ENCODE results near the gene NOXA1.

The NOXA1 gene

DNA sequence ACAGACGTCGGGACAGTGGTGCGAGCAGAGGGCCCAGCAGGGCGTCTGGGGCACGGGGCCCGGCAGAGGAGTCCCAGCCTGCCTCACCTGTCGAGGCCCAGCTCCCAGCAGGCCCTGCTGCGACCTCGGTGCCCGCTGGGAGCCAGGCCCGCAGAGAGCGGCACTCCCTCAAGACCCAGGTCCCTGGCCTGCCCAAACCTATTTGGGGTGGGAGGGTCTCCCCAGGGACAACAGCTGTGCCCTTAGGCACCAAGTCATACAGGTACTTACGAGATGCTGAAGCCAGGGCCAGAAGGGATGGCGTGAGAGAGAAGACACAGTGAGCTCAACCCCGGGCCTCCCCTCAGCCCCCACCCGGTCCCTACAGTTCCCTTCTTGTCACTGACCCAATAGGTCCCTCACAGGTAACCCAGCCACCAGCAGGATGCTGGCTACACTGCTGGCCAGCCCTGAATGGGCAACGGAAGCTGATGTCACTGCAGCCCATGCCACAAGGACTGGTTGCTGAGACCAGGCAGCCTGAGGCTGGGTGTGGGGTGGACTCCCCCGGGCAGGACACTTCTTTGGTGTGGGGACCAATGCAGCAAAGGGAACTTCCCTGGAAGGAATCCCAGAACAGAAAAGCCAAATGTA, 32.3 kb downstream of the NOXA1 start:
- no peak for DNase-seq

DNA sequence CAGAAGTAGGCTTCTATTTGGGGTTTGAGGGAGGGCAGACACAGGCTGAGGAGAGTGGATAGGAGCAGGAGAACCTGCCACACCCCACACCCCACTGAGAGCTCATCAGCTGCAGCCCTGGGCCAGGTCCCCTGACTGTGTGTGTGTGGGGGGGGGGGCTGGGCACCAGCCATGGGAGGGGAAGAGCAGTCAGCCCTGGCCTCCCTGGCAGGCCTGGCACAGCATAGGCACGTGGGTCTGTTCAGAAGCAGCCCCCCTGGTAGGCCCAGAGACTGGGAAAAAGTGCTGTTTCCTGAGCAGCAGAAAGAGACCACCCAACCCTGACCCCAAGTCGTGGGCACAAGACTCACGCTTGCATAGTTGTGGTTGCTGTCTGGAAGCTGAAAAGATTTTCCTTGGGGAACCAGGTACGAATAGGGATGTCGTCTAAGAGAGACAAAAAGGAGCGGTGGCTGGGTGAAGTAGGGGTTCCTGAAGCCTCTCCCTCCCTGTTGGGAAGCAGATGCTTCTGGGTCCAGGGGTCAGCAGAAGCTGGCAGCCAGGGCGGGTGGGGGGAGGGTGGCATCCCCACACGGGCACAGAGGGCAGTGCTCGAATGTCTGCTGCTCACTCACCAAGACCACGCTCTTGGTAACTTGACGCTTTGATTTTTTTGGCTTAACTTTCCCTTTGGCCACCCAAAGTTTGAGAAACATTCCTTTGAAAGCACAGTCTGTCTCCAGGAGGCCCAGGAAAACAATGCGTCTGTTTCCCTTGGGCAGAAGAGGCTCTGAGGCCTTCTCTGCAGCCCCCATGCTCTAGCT, 33.1 kb downstream of the NOXA1 start:
- DNase-seq = no peak

DNA sequence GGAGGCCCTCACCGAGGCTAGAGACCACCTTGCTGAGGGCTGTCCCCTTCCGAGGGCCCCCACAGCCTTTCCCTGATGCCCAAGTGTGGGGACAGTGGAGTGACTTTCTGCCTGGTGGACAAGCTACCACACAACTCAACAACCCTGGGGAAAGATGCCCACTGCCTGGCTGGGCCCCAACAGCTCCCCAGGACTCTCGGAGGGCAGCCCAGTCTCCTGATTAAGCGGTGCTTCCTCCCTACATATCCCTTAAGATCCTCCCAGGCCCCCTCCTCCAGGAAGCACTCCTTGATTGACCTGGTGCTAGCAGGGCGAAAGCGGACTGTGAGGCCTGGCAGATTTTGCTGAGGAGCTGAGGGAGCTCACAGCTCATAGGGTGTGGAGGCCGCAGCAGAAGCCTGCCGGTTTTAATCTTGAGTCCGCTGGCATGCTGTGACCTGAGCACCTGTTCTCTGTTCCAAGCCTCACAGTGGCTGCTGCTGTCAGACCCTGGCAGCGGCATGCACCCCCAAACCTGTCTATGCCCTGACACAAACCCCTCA, 33.7 kb downstream of the NOXA1 start:
- DNase-seq = no peak

DNA sequence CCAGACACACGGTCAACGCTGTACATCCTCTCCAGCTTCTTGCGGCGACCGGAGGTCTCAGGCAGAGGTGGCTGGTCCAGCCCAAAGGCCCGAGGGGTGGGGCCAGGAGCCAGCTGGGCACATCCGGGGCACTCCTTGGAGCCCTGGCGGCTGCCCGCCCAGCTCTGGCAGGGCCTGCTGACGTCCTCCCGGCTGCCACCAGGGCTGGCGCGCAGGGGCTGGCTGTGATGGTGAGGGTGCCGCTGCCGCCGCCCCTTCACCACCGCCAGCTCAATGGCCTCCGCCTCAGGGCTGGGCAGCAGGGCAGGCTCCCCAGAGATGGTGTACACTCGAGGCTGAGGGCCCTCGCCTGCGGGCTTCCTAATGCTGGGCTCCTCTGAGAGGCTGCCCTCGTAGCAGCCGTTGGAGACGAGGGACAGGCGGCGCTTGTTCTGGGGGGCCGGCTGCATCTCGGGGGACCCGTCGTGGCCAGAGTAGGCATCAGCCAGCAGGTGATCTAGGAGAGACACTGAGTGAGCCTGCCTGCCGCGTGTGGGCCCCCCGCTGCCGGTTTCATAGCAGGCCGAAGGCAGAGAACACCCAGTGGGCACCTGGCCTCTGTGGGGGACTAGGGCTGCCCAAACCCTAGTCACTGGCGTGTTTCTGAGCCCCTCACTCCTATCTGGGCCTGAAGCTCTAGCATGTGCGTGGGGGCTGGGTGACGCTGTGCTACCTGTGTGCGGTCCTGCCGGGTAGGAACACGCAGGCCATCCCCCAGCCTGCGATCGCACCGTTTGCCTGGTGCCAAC, 34.4 kb downstream of the NOXA1 start:
- DNase-seq = no peak

DNA sequence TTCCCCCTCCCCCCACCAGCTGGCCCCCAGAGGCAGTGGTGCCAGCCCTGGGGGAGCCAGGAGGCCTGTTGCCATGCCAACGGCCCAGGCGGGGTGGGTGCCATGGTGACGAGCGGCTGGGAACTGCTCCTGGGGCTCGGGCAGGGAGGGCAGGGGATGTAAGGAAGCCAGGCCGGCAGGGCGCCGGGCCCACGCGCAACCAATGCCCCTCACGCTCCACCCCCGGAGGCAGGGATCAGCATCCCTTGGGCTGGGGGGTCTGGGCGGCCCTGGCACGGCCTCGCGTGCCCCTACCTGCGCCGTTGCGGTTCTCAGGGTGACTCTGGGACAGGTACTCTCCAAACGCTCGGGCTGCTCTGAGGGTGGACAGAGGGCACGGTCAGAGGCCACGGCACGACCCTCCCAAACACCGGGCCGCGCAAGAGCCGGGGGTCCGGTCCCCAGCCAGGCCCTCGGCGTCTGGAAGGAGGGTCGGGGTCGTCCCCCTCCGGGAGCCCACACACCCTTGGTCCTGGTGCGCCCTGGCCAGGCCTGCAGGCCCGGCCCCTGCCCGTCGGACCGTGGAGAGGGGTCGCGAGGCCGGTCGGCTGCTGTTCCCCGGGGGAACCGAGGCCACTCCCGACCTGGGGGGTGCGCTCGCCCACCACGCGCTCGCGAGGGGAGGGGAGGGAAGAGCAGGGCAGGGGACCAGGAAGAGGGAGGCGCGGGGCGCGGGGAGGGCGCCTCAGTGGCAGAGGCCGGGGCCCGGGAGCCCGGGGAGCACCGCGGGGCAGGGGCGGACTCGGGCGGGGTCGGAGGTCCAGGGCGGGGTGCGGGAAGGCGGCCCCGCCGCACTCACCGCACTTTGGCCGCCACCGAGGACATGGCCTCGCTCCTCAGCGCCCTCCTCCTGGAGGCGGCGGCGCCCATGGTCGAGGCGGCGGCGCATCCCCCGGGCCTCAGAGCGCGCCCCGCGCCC, 35.3 kb downstream of the NOXA1 start:
- DNase-seq = no peak

DNA sequence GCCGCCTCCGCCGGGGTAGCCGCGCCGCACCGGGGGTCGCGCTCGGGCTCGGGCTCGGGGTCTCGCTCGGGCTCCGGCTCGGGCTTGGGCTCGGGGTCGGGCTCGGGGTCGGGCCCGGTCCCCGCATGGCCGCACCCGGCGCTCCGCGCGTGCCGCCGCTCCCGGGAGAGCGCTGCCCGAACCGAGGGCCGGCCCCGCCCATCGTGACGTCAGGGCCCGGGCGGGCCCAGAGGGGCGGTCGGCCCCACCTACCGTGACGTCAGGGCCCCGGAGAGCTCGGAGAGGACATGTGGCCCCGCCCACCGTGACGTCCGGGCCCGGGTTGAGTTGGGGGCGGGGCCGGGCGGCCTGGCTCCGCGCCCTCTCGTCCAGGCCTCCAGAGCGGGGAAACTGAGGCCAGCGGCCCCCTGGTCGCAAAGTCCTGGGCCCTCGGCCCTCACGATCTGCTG, 36.0 kb downstream of the NOXA1 start, which contains the start of gene NSMF:
TSS of gene NSMF (minus strand) at position 183 of the 449 bp plus-strand sequence. CDS start 232 bp downstream, outside the sequence.
- DNase-seq = no peak

DNA sequence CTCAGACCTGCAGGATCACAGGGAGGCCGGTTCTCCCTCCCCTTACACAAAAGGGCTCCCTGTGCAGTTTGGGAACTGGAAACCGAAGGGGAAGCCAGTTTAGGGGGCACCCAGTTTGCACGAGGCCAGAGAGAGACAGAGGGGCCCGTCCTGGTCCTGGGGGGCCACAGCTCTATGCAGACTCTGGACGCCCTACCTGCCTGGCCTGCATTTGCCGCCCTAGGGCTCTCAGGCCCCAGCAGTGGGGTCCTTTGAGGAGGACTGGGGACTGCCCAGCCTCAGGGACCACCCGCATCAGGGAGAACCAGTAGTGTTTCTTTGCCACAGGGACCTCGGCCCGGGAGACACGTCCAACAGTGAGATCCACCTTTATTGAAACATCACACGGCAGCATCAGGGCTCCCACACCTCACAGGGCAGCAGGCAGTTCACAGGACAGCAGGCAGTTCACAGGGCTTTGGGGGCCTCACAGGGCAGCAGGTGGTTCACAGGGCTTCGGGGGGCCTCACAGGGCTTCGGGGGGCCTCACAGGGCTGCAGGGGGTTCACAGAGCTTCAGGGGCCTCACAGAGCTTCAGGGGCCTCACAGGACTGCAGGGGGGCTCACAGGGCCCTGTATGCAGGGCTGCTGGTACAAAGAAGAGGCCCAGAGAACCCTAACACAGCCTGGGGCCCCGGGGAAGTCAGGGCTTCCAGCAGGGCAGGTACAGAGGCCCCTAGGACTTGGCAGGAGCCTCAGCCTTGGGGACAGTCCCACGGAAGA, 36.6 kb downstream of the NOXA1 start:
- no peak for DNase-seq

DNA sequence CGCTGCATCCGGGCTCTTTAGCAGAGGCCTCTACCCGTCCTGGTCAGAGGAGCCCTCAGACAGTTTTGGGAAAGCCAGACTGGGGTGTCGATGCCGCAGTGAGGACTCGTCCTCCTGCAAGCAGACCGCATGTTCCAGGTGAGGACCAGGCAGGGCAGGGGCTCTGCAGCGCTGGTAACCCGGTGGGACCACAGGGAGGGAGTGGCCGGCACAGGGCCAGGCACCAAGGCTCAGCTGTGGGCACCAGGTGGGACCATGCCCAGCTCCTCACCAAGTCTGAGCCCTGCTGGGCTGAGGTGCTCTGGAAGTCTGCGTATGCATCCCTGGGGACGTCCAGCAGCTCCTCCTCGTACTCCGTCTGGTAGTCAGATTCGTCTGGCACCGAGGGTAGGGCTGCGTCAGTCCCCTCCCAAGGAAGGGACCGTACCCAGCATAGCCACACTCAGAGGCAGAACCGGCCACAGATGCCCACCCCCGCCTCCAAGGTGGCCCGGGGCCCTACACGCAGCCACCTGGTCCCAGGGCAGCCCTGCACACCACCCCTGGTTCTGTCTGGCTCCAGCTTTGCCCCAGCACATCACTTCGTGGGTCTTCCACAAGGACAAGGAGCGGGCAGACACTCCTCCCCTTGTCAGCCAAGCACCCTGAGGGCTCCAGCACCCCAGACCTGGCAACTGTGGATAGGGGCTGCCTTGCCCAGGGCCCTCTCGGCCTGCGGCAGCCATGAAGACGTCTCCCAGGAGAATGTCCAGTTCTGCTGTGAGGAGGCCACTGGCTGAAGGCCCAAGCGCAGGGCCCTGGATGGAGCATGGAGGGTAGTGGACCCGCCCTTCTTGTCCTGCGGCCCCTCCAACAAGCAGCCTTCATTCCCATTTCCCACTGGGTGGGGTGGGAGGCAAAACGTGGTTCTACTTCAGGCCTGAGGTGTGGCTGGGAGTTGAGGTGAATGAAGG, 37.4 kb downstream of the NOXA1 start:
- DNase-seq = no peak

DNA sequence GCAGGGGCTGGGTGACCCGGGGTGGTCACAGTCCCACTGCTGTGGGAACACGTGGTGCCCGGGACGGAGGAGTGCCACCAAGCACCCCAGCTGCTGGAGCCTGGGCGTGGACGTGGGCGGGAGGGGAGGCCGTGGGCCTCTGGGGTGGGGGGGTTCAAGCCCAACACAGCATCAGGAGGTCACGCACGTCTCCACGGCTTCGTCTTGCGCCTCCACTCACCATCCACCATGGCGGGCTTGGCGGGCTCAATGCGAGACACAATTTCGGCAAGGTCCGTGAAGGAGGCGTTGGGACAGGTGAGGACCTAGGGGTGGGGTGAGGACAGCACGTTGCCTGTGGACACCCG, 38.1 kb downstream of the NOXA1 start:
- DNase-seq = no peak

DNA sequence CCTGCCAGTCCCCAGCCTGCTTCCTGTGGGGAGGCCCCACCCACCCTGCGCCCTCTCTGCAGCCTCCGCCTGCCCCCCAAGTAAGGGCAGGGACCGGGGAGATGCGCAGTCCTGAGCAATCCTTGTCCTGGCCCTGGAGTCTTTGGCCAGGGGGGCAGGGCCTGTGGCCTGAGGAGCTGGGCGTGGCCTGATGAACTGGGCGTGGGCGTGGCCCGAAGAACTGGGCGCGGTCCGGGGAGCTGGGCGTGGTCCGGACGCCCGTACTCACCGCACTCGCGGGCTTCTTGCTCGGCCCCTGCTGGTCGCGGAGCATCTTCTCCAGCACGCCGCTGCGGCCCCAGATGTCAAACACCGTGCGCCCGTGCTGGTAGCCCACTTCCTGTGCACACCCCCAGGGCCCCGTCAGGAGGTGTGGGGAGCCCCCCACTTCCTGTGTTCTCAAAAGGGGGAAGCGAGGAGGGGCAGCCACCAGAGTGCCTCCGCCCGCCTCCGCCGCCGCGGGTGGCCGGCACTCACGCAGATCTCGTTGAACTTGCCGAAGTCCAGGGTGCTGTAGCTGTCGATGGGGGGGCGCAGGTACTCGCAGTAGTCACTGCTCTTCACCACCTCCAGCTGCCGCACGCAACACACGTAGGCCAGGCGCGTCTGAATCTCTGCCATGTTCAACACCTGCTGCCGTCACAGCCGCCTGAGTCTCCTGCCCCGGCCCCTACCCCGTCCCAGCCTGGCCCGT, 38.6 kb downstream of the NOXA1 start:
- DNase-seq = no peak

DNA sequence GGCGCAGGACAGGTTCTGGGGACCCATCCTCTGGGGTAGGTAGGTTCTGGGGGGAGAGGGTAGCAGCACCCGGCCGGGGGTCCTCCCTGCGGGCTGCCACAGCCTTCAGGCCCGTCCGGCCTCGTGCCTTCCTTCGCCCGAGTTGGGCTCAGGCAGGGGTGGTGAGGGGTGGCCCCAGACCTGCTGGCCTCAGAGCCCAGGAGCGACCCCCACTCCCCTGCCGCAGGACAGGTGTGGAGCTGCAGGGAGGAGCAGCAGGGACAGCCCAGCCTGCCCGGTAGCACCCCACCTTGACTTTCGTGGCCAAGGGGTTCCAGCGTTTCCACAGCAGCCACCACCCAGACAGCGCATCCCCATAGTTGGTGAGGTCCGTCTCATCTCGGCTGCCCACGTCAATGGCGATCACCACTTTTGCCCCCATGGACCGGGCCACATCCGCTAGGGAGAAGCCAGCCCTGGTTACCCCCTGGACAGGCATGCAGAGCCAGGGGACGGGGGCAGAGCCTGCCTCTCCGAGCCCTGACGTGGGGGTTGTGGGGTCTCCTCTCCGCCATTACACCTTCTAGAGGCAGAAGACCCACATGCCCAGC, 39.3 kb downstream of the NOXA1 start:
- no peak for DNase-seq

DNA sequence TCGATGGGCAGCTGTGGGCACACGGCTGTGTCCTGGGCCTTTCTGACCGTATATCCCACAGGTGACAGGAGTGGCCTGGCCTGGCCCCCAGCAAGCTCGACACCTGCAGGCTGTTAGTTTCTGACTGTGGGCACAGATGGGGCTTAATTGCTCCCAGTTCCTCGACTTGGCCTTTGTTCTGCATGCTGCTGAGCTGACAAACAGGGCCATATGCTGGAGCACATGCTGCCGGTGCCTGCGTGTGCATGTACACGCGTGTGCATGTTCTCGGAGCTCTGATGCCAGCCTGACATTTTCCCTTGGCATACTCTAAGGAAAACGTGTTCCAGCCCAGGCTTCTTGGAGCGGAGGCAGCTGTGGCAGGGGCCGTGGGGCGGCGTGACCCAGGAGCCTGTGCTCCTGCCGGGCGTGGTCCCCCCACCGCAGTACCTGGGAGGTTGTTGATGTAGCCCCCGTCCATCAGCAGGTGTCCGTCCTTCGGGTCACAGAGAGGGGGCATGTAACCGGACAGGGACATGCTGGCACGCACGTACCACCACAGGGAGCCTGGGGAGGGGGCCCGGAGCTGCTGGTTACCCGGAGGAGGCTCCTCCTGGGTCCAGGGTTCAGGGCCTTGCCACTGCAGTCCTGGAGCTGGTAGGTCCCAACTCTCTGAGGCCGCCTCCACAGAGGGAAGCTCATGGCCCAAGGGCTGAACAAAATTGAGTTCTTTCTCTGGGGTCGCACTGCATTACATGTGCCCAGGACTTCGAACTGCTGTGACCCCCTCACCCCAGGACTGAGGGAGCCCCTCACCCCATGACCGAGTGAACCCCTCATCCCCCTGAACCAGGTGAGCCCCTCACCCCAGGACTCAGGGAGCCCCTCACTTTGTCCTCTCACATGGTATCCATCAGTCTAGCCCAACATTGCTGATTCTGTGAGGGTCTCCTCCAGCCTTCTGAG, 40.1 kb downstream of the NOXA1 start:
- DNase-seq = no peak

DNA sequence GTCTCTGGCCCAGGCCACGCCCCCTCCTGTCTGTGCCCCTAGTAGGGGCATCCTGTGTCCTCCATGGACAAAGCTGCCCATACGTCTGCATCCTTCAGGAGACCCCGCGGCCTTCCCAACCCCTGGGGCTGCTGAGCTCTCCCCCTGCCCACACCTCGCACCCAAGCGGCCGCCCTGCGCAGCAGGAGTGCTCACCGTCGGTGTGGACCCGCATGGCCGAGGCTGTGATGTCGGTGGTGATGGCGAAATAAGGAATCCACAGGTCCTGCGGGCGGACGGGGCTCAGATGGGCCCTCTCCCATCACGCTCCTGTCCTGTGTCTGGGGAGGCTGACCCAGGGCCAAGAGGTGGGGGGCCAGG, 40.7 kb downstream of the NOXA1 start:
- DNase-seq = no peak

DNA sequence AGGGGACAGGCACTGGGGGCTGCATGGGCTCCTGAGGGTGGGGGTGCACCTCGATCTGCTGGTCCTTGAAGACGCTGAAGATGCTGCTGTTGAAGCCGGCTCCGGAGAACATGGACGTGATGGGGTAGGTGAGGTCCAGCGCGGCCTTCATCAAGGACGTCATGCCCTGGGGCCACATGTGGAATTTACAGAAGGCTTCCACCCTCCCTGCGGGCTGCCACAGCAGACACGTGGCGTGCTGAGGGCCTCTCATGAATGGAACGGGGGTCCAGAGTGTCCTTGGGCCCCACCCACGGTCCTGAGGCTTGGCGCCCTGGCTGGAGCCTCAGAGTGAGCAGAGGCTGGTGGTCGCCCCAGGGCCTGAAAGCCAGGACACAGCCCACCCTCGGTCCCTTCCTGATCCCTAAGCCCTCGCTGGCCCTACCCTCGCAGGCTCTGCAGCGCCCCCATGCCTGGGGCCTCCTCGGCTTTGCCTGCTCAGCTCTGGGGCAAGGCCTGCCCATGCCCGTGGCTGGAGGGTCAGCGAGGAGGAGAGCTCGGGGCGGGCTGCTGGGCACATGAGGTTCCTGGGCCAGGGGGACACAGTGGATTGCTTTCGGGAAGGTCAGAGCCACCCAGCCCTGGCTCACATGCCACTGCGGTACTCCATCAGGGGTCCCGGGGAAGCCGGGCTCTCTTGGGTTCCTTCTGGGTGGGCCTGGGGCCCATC, 41.3 kb downstream of the NOXA1 start:
- no peak for DNase-seq

DNA sequence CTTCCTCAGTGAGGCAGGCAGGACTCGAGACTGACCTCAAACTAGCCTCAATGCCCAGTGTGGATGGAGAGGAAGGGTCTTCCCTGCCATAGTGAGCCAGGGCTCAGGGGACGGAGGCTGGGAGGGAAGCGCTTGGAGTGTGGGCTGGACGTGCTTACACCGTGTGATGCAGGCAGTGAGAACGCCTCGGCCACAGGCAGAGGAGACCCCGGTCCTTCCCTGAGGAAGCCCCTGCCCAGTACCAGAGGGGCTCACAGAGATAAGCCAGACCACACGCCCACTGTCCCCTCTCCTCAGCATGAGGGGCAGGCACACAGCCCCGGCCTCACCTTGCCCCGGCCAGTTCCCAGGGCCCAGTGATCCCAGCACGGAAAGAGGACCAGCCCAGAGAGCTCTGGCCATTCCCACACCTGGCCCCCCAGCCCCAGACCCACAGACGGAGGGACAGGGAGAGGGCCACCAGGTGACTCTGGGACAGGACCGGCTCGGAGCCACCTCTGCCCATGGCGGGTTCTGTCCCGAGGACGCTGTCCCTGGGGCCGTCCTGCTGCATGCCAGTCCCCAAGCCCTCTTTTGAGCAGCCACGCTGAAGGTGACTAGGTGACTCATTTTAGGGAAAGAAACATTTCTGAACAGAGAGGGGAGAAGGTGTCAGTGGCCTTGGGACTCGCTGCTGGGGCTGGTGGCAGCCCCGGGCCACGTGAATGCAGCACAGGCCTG, 42.0 kb downstream of the NOXA1 start:
- no peak for DNase-seq

DNA sequence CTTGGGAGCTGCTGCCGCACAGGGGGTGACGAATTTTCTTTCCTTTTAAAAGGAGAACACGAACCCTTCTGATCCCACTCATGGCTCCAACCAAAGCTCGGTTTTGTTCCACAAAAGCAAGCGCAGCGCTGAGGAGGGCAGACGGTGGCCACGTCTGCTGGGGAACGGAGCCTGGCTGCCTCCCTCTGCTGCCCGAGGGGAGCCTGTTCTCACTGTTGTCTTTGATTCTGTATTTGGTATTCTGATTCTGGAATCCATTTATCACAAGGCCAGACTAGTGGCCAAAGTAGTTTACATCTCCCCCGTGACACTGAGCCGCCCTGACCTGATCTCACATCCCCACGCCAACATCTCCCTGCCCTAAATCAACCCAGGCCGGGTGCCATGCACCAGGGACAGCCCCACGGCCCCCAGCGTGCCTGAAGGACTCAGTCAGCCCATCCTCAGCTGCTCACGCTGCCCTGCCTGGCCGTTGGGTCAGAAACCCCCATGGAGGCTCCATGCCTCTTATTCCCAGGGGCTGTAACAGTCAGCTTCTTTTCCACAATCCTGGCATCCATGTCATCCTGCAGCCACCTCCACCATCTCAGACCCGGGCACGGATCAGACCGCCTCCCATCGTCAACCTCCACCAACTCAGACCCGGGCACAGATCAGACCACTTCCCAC, 42.7 kb downstream of the NOXA1 start:
- no peak for DNase-seq
